Activated B cell treated with CpG ODN at 0.5 μM for 24 hours (primary cell): Measurements from ENCODE around the gene RPS26. TPM values are rescaled to one million over a fixed set of nuclear protein-coding genes. Genes with fewer than 3 reads are reported as not detected.

ENCODE experiments used
- ATAC-seq: fragments of 200-7000 bp; cut with Tn5 transposase; one replicate; pipeline ENCODE4 v1.10.0; 2021; ENCODE audit warnings: low read depth, mild to moderate bottlenecking, moderate library complexity
- CTCF ChIA-PET: fragments of 350-600 bp; sonication (Branson Sonifier 250); formaldehyde crosslinking; loops from one replicate; lab custom pipeline; 2021; ENCODE audit warnings: antibody characterized with exemption; lab: Charles Lee
- POLR2A ChIA-PET: fragments of 350-600 bp; sonication (Branson Sonifier 250); formaldehyde crosslinking; loops from one replicate; lab custom pipeline; 2021; ENCODE audit warnings: antibody characterized with exemption; lab: Charles Lee
- DNase-seq: peaks from one replicate; pipeline ENCODE4 v3.0.0; 2022
- H3K27ac Mint-ChIP-seq: one replicate; pipeline ENCODE4 v1.8.0; 2020; ENCODE audit warnings: mixed read lengths
- H3K27me3 Mint-ChIP-seq: one replicate; pipeline ENCODE4 v1.8.0; 2021; ENCODE audit warnings: mixed read lengths
- H3K36me3 Mint-ChIP-seq: one replicate; pipeline ENCODE4 v1.8.0; 2021; ENCODE audit warnings: low read depth, mixed read lengths
- H3K4me1 Mint-ChIP-seq: one replicate; pipeline ENCODE4 v1.8.0; 2021; ENCODE audit warnings: mixed read lengths
- H3K4me3 Mint-ChIP-seq: one replicate; pipeline ENCODE4 v1.8.0; 2020; ENCODE audit warnings: mild to moderate bottlenecking, mixed read lengths
- H3K9me3 Mint-ChIP-seq: one replicate; pipeline ENCODE4 v1.8.0; 2020; ENCODE audit warnings: mixed read lengths
- CTCF ChIP-seq: fragments of 200-600 bp; IDR thresholded peaks from one replicate; pipeline ENCODE4 v1.8.0; 2022; ENCODE audit warnings: antibody characterized with exemption, mild to moderate bottlenecking
- intact Hi-C: fragments of 100-400 bp; cut with micrococcal nuclease; formaldehyde crosslinking; loops from one replicate; pipeline ENCODE4 v1.15.1; 2024
- total RNA-seq: library from RNA; stranded (reverse); gene quantifications from 2 replicates; pipeline ENCODE4 v1.2.3, GENCODE V29; 2022

The RPS26 gene
- total RNA-seq, 1 donor from 2014 or later, result 28.1 TPM

- ChIA-PET CTCF (interaction anchor here (3.4 kb wide), 1 partner anchor 7 kb away, joined by 19 read pairs; the partner anchor contains the start of gene SUOX), POLR2A (no interaction called here)
- Mint-ChIP-seq H3K4me3 (no peak overlapping the region), H3K36me3 (peaks cover 2% of the 10 kb centered on the region), H3K27me3 (no peaks in the 10 kb centered on the region), H3K4me1 (peaks cover 9% of the 10 kb centered on the region), H3K27ac (no peak overlapping the region), H3K9me3 (no peaks in the 10 kb centered on the region)
- TF ChIP-seq CTCF, result no peak
- ATAC-seq (no peak), DNase-seq (no peak)
- intact Hi-C loops, result no loop called here
Observed at GRCh38 chr12:56004211-56004610, 37.5 kb upstream of the RPS26 start.

- TF ChIP-seq CTCF, result no peak
- Mint-ChIP-seq H3K27me3 (no peaks in the 10 kb centered on the region), H3K4me1 (peaks cover 9% of the 10 kb centered on the region), H3K27ac (peak overlapping the region; percentile 79), H3K36me3 (peaks cover 2% of the 10 kb centered on the region), H3K9me3 (no peaks in the 10 kb centered on the region), H3K4me3 (peak overlapping the region; percentile 88)
- peak; percentile 71 for DNase-seq
- intact Hi-C loops, result loop anchor here (1.0 to 2.0 kb wide), 7 partner anchors 11 to 179 kb away; partner anchors contain the start of genes DGKA, DNAJC14, PA2G4 and RPS26
- peak; percentile 92 for ATAC-seq
- ChIA-PET CTCF (interaction anchor here (1.0 to 3.4 kb wide), 2 partner anchors 11 to 81 kb away, joined by 3 to 19 read pairs; partner anchors contain the start of gene SUOX), POLR2A (interaction anchor here (0.6 to 1.7 kb wide), 24 partner anchors 11 to 1471 kb away, joined by 3 to 17 read pairs (median 4); partner anchors contain the start of genes CD63, IKZF4, ORMDL2 and RAB5B)
Observed at GRCh38 chr12:56007564-56008559, 33.9 kb upstream of the RPS26 start.

DNA sequence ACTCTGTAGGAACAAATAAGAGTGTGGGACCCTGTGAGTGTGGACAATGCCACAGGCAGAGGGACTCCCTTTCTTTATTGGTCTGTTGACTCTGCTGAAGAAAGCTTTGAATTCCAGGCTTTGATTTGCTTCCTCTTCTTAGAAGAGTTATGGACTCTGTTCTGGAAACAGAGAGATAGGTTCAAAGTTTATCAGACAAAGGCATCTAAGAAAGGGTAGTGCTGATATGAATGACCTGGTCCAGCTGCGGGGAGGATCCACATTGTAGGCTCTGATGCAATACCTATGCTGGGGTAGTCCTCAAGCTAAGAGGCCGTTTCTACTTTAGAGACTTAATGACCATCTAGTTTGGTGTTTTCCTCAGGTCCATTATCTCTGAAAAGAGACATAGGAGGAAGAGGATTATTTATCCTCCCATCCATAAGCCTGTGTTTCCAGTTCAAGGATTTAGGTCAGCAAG lies 31.6 kb upstream of the RPS26 start:
- DNase-seq (no peak), ATAC-seq (no peak)
- Mint-ChIP-seq H3K4me1 (peaks cover 9% of the 10 kb centered on the region), H3K27ac (no peak overlapping the region), H3K9me3 (no peaks in the 10 kb centered on the region), H3K36me3 (peaks cover 5% of the 10 kb centered on the region), H3K27me3 (no peaks in the 10 kb centered on the region), H3K4me3 (no peak overlapping the region)
- CTCF ChIA-PET, result interaction anchor here (1.5 kb wide), 1 partner anchor 14 kb away, joined by 8 read pairs; the partner anchor contains the start of gene SUOX
- intact Hi-C loops, result no loop called here
- POLR2A ChIA-PET, result no interaction called here
- TF ChIP-seq CTCF, result no peak

- peaks cover 9% of the 10 kb centered on the region for H3K4me1 Mint-ChIP-seq
- no peak overlapping the region for H3K4me3 Mint-ChIP-seq
- H3K27ac Mint-ChIP-seq, result no peak overlapping the region
- TF ChIP-seq CTCF, result no peak
- intact Hi-C loops, result no loop called here
- CTCF ChIA-PET, result no interaction called here
- peaks cover 5% of the 10 kb centered on the region for H3K36me3 Mint-ChIP-seq
- POLR2A ChIA-PET, result no interaction called here
- ATAC-seq (no peak), DNase-seq (no peak)
- no peaks in the 10 kb centered on the region for H3K9me3 Mint-ChIP-seq
- H3K27me3 Mint-ChIP-seq, result no peaks in the 10 kb centered on the region
Observed at GRCh38 chr12:56011509-56012090, 30.1 kb upstream of the RPS26 start.
